HEK293T (cell line): ENCODE measurements around the gene KIR3DL2.
"Not testable (repeated sequence)": the region's sequence is repeated elsewhere in the genome, so short reads cannot be mapped to it uniquely, and the experiment has no call there.

Experiments
- BHLHE40 ChIP-seq: fragments of 450-650 bp; IDR thresholded peaks from 2 replicates; pipeline ENCODE4 v1.6.1; 2016; ENCODE audit warnings: mild to moderate bottlenecking, moderate library complexity, borderline replicate concordance
- CTBP1 ChIP-seq: fragments of 450-650 bp; IDR thresholded peaks from 2 replicates; pipeline ENCODE4 v1.6.1; 2016; ENCODE audit warnings: borderline replicate concordance
- ELF4 ChIP-seq: fragments of 450-650 bp; IDR thresholded peaks from 2 replicates; pipeline ENCODE4 v1.6.1; 2017; ENCODE audit warnings: antibody characterized with exemption
- HDGF ChIP-seq: fragments of 450-650 bp; IDR thresholded peaks from 2 replicates; pipeline ENCODE4 v1.6.1; 2017; ENCODE audit warnings: antibody characterized with exemption, borderline replicate concordance
- L3MBTL2 ChIP-seq: fragments of 450-650 bp; conservative IDR thresholded peaks from 2 replicates; pipeline ENCODE4 v1.6.1; 2016; ENCODE audit warnings: mild to moderate bottlenecking
- NFRKB ChIP-seq: fragments of 450-650 bp; IDR thresholded peaks from 2 replicates; pipeline ENCODE4 v1.6.1; 2016; ENCODE audit warnings: mild to moderate bottlenecking, moderate library complexity
- PKNOX1 ChIP-seq: fragments of 450-650 bp; IDR thresholded peaks from 2 replicates; pipeline ENCODE4 v1.6.1; 2016
- SP1 ChIP-seq: fragments of 450-650 bp; IDR thresholded peaks from 2 replicates; pipeline ENCODE4 v1.6.1; 2017
- SUZ12 ChIP-seq: fragments of 450-650 bp; IDR thresholded peaks from 2 replicates; pipeline ENCODE4 v1.6.1; 2016; ENCODE audit warnings: mild to moderate bottlenecking
- TARDBP ChIP-seq: fragments of 450-650 bp; IDR thresholded peaks from 2 replicates; pipeline ENCODE4 v1.6.1; 2016

GRCh38 chr19:54907899-54908298 lies 57.7 kb downstream of the KIR3DL2 start:
- not testable (repeated sequence) for TF ChIP-seq BHLHE40, SP1, ELF4, TARDBP, CTBP1, SUZ12, PKNOX1, L3MBTL2, HDGF, NFRKB
